HG02884 (cell line): Measurements from ENCODE around the gene TNFRSF14.
"Not testable (repeated sequence)": the region's sequence is repeated elsewhere in the genome, so short reads cannot be mapped to it uniquely, and the experiment has no call there.

Experiments used
- ATAC-seq: cut with Tn5 transposase; IDR thresholded peaks from one replicate; pipeline ENCODE4 v1.9.1; 2021; ENCODE audit warnings: mild to moderate bottlenecking, moderate library complexity; ENCODE audit not compliant: unreplicated experiment

TNFRSF14 gene

DNA sequence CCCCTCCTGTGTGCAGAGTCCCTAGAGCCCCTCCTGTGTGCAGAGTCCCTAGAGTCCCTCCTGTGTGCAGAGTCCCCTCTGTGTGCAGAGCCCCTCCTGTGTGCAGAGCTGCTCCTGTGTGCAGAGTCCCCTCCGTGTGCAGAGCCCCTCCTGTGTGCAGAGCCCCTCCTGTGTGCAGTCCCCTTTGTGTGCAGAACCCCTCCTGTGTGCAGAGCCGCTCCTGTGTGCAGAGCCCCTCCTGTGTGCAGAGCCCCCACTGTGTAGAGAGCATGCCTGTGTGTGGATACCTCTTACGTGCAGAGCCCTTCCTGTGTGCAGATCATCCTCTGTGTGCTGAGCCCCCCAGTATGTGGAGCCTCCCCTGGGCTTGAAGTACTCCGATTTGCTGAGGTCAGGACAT lies 17.8 kb upstream of the TNFRSF14 start:
- no peak for ATAC-seq

DNA sequence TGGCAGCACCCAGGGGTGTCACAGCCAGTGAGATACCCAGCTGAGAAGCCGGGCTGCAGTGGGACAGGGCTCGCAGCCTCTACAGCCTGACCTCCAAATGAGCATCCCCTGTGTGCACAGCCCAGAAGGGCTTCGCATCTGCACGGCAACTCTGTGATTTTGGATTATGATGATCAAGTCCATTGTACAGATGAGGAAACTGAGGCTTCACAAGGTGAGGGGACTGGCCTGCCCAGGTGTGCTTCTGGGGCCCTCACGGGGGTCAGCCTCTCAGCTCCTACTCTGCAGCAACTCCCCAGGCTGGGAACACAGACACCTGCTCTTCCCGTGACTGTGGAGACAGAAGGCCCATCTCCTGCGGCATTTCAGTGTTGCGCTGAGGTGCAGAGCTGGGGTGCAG lies 17.3 kb upstream of the TNFRSF14 start:
- no peak for ATAC-seq

DNA sequence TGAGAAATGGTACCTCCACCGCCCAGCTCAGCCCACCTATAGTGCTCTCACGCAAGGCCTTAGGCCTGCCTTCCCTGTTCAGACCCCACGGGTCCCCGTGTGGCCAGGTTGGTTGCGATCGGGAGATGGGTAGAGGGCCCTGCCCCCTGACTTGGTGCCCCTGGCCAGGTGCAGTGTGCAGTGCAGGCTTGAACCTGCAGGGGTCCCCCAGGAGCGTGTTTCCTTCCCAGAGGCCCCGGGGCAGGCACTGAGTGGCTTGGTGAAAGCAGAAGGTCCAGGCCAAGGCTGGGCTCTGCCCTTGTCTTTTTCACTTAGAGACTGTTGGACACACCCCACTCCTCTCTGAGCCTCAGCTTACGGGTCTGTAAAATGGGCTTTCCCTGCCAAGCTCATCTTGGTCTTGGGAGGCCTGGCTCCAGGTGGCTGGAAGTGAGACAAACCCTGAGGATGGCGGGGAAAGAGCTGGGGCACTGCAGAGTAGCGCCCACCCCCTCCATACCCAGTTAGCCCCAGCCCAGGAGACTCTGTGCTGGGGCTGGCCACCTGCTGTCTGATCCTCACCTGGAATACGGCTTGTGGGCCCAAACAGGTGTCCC lies 16.8 kb upstream of the TNFRSF14 start:
- ATAC-seq, result no peak

GRCh38 chr1:2540816-2541492 lies 15.2 kb upstream of the TNFRSF14 start:
- no peak for ATAC-seq

DNA sequence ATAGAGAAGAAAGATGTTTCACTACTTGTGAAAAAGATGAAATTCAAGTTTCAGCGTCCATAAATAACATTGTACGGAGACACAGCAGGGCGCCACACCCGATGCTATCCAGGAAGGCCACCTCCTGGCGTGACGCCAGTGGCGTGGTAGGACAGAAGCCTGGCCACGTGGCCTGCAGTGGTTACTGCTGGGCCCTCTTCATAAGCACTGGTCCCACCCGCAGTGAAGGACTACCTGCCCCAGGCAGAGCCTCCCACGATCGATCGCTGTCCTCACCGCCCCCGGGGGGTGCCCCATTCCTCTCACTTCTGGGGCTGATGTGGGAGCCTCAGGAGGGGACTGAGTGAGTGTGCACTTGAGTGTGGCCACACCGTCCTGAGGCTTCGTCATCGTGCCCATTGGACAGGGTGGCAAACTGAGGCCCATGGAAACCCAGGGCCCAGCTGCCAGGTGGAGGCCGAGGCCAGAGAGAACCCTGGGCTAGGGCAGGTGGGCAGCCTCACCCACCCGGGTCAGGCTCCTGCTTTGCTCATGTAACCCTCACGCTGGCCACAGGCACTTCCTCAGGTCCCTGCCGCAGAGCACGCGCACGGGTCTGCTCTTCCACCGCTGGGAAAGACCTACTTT lies 14.4 kb upstream of the TNFRSF14 start:
- ATAC-seq, result no peak

DNA sequence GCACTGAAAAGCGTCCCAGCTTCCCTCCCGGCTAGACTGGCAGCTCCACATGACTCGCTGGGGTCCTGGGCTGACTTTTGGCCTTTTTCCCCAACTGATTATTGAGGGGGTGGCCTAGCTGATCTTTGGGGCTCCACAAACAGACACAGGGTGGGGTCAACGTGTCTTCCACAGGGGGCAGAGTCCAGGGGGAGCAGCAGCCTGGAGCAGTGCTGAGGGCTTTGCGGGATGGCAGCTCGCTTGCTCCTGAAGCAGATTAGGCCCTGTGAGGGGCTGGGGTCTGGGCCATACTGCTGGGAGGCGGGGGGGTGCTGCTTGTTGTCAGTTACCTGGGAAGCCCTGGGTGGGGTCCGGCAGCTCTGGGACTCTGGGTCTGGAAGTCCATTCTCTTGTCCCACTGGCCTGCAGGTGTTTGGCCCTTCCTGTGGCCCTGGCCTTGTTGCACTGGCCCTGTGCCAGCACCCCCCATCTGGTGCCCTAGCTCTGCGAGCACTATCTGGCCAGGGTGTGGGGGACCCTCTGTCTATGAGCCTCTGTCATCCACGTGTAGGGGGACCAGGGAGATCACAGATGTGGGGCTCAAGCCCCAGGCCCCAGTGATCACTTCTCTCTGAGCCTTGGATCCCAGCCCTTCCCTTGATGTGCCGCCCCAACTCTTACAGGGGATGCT lies 13.8 kb upstream of the TNFRSF14 start:
- ATAC-seq, result no peak

DNA sequence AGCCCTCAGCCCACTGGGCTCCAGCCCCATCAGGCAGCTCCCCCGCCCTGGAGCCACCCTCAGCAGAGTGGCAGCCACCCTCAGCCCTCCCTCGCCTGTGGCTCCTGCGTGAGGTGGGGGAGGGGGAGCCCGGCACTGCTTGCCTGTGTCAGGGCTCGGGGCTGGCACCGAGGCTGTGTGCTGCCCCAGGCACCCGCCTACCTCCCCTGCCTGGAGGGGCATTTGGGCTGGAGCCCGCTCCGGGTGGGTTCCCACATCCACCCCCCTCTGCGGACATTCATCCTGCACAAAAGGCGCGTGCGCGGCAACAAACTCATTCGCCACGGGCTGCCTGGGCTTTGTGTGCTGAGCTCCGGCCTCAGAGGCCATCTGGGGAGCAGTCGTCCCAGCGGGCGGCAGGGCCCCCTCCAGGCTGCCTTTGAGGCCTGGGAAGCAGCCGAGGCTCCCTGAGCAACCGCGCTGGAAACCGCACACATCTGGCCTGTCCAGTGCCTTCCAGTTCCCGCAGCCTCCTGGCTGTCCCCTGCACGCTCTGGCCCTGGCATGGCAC lies 12.6 kb upstream of the TNFRSF14 start:
- ATAC-seq, result no peak

GRCh38 chr1:2544093-2544874 lies 11.9 kb upstream of the TNFRSF14 start:
- no peak for ATAC-seq

DNA sequence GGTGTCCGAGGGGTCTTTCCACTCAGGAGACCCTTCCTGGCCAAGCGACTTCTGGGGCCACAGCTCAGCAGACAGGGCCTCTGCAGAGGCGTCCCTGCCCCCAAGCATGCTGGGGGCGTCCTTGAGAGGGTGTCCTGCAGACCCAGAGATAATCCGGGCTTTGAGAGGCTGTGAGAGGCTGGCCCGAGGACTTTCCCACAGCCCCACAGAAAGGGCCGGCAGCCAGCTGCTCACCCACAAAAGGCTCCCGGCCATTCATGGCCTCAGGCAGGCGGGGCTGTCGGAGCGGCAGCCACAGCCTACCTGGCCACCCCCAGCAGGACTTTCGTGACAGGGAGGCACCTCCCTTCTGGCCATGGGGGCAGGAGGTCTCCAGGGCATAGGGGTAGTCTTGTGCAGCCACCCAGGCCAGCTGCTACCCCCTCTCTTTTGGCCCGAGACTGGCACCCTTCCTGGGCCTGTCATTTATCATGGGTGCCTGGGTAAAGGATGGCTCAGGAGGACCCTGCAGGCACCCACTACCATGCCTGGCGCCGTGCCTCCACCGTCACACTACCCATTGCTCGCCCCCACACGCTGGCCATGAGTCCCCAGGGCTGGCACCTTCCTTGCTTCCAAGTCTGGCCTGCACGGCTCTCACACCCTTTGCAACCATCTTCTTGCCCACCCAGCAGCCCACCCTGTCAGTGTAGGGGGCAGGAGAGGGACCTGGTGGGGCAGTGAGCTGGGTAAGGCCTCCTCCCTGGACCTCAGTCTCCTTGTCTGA lies 11.1 kb upstream of the TNFRSF14 start:
- no peak for ATAC-seq

DNA sequence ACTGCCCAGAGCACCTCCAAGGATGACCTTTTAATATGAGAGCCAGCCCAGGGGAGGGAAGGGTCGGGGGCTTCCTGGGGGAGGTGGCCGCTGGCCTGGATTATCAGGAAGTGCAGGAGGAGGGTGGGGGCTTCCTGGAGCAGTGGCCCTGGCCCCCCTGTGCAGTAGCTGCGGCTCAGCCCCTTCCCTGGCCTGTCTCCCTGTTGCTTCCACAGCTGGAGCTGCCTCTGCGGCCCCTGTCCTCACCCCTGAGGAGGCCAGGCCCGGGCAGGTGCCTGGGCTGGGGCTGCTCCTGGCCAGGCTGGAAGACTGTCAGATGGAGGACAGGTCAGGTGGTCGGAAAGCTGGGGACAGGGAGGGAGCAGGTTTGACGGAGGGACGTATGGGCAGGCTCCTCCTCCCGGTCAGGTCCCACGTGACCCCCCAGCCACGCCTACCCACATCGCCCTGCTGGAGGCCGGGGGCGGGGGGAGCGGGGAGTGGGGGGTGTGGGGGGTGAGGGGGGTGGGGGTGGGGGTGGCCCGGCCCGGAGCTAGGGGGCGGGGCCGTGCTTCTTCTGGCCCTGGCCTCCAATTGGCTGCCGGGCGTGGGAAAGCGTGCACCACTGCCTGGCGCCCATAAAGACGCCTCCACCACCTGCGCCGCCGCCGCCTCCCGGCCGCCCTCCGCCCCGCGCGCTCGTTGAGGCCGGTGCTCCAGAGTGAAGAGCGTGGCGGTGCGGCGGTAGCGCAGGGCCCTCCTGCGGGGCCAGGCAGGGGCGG lies 10.2 kb upstream of the TNFRSF14 start:
- ATAC-seq, result no peak

GRCh38 chr1:2546515-2547209 lies 9.5 kb upstream of the TNFRSF14 start:
- ATAC-seq, result no peak

- ATAC-seq, result no peak
Observed at GRCh38 chr1:2547210-2548067, 8.7 kb upstream of the TNFRSF14 start.

DNA sequence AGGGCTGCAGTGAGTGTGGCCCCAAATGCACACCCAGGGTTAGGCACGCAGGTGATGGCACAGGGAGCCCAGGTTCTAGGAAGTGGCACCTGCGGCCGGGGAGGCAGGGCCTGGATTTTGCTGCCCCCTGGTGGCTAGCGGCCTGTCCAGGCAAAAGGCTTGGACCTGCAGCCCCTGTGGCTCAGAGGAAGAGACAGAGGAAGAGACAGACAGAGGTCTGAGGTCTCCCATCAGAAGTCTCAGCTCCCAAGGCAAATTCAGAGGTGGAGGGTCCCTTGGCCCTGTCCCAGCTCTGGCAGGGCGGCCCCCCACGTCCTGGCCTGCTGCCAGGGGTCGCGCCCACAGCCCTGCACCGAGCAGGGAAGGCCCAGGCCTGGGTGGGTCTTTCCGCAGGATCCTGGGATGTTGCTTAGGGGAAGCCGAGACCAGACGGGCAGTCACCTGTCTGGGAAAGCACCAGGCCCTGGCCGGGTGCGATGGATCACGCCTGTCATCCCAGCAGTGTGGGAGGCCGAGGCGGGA lies 8.0 kb upstream of the TNFRSF14 start:
- ATAC-seq, result no peak

GRCh38 chr1:2549367-2550029 lies 6.7 kb upstream of the TNFRSF14 start:
- not testable (repeated sequence) for ATAC-seq

- not testable (repeated sequence) for ATAC-seq
Observed at GRCh38 chr1:2550309-2550861, 5.8 kb upstream of the TNFRSF14 start.

DNA sequence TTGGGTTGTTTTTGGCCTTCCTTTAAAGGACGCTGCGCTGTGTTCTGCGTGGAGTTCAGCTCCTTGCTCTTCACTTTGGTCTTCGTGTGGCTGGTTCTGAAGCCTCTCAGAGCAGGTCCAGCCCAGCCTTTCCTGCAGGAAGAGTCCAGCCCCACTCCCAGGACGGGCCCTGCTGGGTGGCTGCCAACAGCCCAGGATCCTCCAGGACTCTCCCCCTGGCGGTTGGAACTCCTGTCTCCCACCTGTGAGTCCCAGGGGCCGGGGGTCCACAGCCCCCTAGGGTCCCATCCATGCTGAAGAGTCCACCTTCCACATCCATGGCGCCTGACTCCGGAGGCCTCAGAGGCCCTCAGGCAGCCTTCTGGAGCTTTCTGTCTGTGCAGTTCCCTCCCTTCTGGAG lies 4.6 kb upstream of the TNFRSF14 start:
- ATAC-seq, result not testable (repeated sequence)

- ATAC-seq, result no peak
Observed at GRCh38 chr1:2552189-2552588, 4.0 kb upstream of the TNFRSF14 start.
